ENCODE data around the gene ATOH8. TPM values are rescaled to one million over a fixed set of nuclear protein-coding genes. Genes with fewer than 3 reads are reported as not detected.

The ATOH8 gene
- total RNA-seq, 2 experiments from 2014 or later: 0.44 TPM; not detected in 1

DNA sequence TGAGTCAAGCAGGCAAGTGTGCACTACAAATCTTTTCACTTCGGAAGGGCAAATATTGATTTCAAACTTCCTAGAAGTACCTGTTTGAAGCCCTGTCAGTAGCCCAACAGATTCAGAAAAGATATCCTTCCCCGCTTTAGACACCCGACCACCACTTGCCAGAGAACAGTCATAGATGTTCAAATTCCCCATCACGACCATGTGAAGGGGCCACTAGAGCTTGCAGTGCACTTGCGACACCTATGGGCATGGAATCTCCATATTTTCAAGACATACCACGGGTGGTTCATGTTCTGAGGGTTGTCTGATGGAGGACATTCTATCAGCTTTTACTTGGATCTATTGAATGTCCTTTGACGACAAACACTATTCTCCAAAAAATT, 35.8 kb upstream of the ATOH8 start:
- no peak overlapping the region for H3K27ac ChIP-seq (ENCODE audit: low read depth, low read length, poor library complexity, severe bottlenecking)
- no peak overlapping the region for H2AFZ ChIP-seq (ENCODE audit: low read length)
- TF ChIP-seq EZH2phosphoT487 (IDR thresholded peaks at IDR 0.05; ENCODE audit: borderline replicate concordance, low read depth, low read length): no peak
- TF ChIP-seq, protein P1, sequence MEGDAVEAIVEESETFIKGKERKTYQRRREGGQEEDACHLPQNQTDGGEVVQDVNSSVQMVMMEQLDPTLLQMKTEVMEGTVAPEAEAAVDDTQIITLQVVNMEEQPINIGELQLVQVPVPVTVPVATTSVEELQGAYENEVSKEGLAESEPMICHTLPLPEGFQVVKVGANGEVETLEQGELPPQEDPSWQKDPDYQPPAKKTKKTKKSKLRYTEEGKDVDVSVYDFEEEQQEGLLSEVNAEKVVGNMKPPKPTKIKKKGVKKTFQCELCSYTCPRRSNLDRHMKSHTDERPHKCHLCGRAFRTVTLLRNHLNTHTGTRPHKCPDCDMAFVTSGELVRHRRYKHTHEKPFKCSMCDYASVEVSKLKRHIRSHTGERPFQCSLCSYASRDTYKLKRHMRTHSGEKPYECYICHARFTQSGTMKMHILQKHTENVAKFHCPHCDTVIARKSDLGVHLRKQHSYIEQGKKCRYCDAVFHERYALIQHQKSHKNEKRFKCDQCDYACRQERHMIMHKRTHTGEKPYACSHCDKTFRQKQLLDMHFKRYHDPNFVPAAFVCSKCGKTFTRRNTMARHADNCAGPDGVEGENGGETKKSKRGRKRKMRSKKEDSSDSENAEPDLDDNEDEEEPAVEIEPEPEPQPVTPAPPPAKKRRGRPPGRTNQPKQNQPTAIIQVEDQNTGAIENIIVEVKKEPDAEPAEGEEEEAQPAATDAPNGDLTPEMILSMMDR (conservative IDR thresholded peaks at IDR 0.05; ENCODE audit: low read length): peak; percentile 47; the same call in 1 of the 2 replicates
- intact Hi-C loops (cut with micrococcal nuclease; ENCODE audit: unreplicated experiment): no loop called here
- no TSS peak for BruUV-seq (replicated peaks)
- no peaks in the 10 kb centered on the region for H3K36me3 ChIP-seq (ENCODE audit: insufficient read depth, low read length)
- no peaks in the 10 kb centered on the region for H3K79me2 ChIP-seq (ENCODE audit: insufficient read depth, low read depth, low read length)
- POLR2A ChIA-PET: no interaction called here
- CTCF ChIA-PET (ENCODE audit: unreplicated experiment): interaction anchor here (0.6 to 0.9 kb wide), 2 partner anchors 81 to 96 kb away, joined by 3 to 4 read pairs; no protein-coding TSS in a partner anchor
- no peaks in the 10 kb centered on the region for H4K20me1 ChIP-seq (ENCODE audit: insufficient read depth, low read length)
- no peak overlapping the region for H3K4me3 ChIP-seq (ENCODE audit: low read depth, low read length, poor library complexity, severe bottlenecking)
- H3K9me2 ChIP-seq (ENCODE audit: insufficient read depth, low read length): no peaks in the 10 kb centered on the region
- H3K4me2 ChIP-seq (ENCODE audit: low read length): no peak overlapping the region
- no peaks in the 10 kb centered on the region for H3K9me3 ChIP-seq (ENCODE audit: low read length)
- H3K4me1 ChIP-seq (ENCODE audit: insufficient read depth, low read length, poor library complexity, severe bottlenecking): no peaks in the 10 kb centered on the region
- no peak for DNase-seq (ENCODE audit: low spot score)

DNA sequence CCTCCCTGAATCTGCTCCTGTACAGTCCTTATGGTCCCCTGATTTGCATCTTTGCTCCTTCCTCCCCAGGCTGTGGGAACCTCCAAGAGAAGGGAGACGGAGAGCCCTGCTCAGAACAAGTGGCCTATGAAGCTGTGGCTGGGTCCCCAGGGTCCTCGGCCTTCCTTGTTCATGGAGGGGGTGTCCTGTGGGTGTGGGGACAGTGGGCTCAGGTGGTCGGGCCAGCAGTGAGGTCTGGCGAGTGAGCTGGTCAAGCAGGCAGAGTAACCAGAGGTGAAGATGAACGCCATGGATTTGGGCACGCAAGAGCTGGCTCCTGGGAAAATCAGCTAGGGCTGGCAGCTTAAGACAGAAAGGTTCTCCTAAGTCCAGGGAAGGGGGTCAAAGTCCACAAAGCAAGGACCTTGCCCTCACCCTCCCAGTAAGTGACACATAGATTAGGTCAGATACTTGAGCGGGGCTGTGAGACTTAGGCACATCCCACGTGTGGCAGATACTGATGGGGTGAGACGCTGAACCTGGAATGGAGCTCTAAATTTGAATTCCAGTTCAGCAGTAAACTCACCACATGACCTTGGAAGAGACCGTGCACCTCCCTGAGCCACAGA, 34.8 kb upstream of the ATOH8 start:
- intact Hi-C loops (cut with micrococcal nuclease; ENCODE audit: unreplicated experiment): no loop called here

More for the DNA sequence above, 34.8 kb upstream of the ATOH8 start:
- Histone ChIP-seq H3K79me2 (ENCODE audit: insufficient read depth, low read depth, low read length) (no peaks in the 10 kb centered on the region), H2AFZ (ENCODE audit: low read length) (no peak overlapping the region), H4K20me1 (ENCODE audit: insufficient read depth, low read length) (no peaks in the 10 kb centered on the region), H3K9me3 (ENCODE audit: low read length) (no peaks in the 10 kb centered on the region), H3K36me3 (ENCODE audit: insufficient read depth, low read length) (no peaks in the 10 kb centered on the region), H3K4me3 (ENCODE audit: low read depth, low read length, poor library complexity, severe bottlenecking) (no peak overlapping the region), H3K9me2 (ENCODE audit: insufficient read depth, low read length) (no peaks in the 10 kb centered on the region), H3K27ac (ENCODE audit: low read depth, low read length, poor library complexity, severe bottlenecking) (no peak overlapping the region), H3K4me2 (ENCODE audit: low read length) (no peak overlapping the region), H3K4me1 (ENCODE audit: insufficient read depth, low read length, poor library complexity, severe bottlenecking) (no peaks in the 10 kb centered on the region)
- ChIA-PET POLR2A (interaction anchor here (0.6 to 1.6 kb wide), 3 partner anchors 11 to 425 kb away, joined by 4 read pairs; no protein-coding TSS in a partner anchor), CTCF (ENCODE audit: unreplicated experiment) (interaction anchor here (0.9 kb wide), 1 partner anchor 299 kb away, joined by 3 read pairs; no protein-coding TSS in a partner anchor)
- BruUV-seq (replicated peaks): no TSS peak
- TF ChIP-seq EZH2phosphoT487 (IDR thresholded peaks at IDR 0.05; ENCODE audit: borderline replicate concordance, low read depth, low read length): no peak
- TF ChIP-seq, protein P1 (conservative IDR thresholded peaks at IDR 0.05; ENCODE audit: low read length): no peak
- no peak for DNase-seq (ENCODE audit: low spot score)
